DND-41 (cell line): ENCODE data around the gene DCPS.

Experiments used
- ATAC-seq: fragments of 200-7000 bp; cut with Tn5 transposase; 3 replicates; pipeline ENCODE4 v1.9.1; 2021; ENCODE audit warnings: low read depth; ENCODE audit not compliant: insufficient read depth
- DNase-seq: peaks from one replicate; pipeline ENCODE4 v3.0.0-alpha.2; 2020
- H2AFZ ChIP-seq: 2 replicates; pipeline ENCODE4 v1.6.0; 2012; ENCODE audit warnings: low read depth, low read length
- H3K27ac ChIP-seq: 2 replicates; pipeline ENCODE4 v1.5.1; 2012; ENCODE audit warnings: low read length, inconsistent platforms
- H3K27me3 ChIP-seq: fragments of 200-600 bp; sonication (generic); 2 replicates; pipeline ENCODE4 v1.6.0; 2012; ENCODE audit warnings: low read length, mild to moderate bottlenecking, inconsistent platforms; ENCODE audit not compliant: insufficient read depth, poor library complexity
- H3K36me3 ChIP-seq: 2 replicates; pipeline ENCODE4 v1.5.1; 2012; ENCODE audit warnings: low read length, inconsistent platforms; ENCODE audit not compliant: insufficient read depth
- H3K4me1 ChIP-seq: 2 replicates; pipeline ENCODE4 v1.5.1; 2012; ENCODE audit warnings: mild to moderate bottlenecking, low read length; ENCODE audit not compliant: insufficient read depth
- H3K4me2 ChIP-seq: 2 replicates; pipeline ENCODE4 v1.6.0; 2012; ENCODE audit warnings: mild to moderate bottlenecking, moderate library complexity, low read length, inconsistent platforms; ENCODE audit not compliant: insufficient read depth
- H3K4me3 ChIP-seq, 2 experiments: fragments of 200-600 bp in 1 of 2; shearing (Covaris generic) in 1 of 2; 2 replicates each; pipeline ENCODE4 v1.5.1; 2012 to 2016; ENCODE audit warnings: inconsistent platforms in 2 of 2, low read length in 2 of 2, mild to moderate bottlenecking in 2 of 2, low read depth in 1 of 2, moderate library complexity in 1 of 2
- H3K79me2 ChIP-seq: 2 replicates; pipeline ENCODE4 v1.6.0; 2012; ENCODE audit warnings: low read length, inconsistent platforms; ENCODE audit not compliant: insufficient read depth
- H3K9ac ChIP-seq: 2 replicates; pipeline ENCODE4 v1.6.0; 2012; ENCODE audit warnings: low read depth, mild to moderate bottlenecking, inconsistent platforms, low read length, moderate library complexity
- H3K9me3 ChIP-seq: 2 replicates; pipeline ENCODE4 v1.5.1; 2012; ENCODE audit warnings: low read length, moderate library complexity, mild to moderate bottlenecking, inconsistent platforms; ENCODE audit not compliant: insufficient read depth, severe bottlenecking
- H4K20me1 ChIP-seq: 2 replicates; pipeline ENCODE4 v1.6.0; 2012; ENCODE audit warnings: low read length; ENCODE audit not compliant: insufficient read depth
- EZH2 ChIP-seq: IDR thresholded peaks from 3 replicates; pipeline ENCODE4 v1.6.1; 2012; ENCODE audit warnings: borderline replicate concordance, low read depth, mild to moderate bottlenecking, moderate library complexity, low read length, inconsistent platforms; ENCODE audit not compliant: severe bottlenecking
- TF ChIP-seq, protein P1 (sequence below): IDR thresholded peaks from 2 replicates; pipeline ENCODE4 v1.5.1; 2012; ENCODE audit warnings: borderline replicate concordance, low read length, moderate library complexity, mild to moderate bottlenecking; ENCODE audit not compliant: poor library complexity, severe bottlenecking; ENCODE audit errors: extremely low read depth

Gene DCPS

DNA sequence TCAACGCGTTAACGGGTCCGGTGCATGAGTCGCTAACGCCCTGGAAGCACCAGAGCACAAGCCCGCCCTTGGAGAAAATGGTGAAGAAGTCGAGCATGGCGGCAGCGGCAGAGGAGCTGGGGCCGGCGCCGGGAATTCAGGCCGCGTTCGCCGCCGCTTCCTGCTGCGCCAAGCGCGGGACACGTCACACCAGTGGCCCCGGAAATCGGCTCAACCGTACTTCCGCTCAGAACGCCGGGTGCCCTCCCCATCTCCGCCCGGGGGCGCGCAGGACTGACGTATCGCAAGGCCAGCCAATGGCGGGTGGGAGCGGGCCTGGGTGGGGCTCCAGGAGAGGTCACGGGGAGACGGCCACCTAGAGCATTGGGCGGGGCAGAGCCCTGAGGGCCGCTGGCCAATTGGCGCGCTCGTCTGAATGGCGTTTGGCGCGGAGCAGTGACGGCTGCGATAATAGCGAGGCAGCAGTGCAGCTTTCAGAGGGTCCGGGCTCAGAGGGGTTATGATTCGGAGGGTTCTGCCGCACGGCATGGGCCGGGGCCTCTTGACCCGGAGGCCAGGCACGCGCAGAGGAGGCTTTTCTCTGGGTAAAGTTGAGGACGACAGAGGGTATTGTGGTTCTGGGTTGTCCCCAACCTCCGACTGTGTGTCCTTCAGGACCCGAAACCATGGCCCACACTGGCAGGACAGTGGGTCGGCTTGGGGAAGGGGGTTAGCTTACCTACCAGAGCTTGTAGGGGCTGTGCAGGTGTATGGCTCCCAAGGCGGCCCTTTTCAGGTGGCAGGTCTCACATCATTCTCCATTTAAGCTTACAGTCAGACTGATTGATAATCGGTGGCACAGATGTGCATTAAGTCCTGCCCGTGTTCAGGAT, 34.9 kb upstream of the DCPS start, which contains the start of the genes FOXRED1 and SRPRA:
Gene FOXRED1 (plus strand): TSS at position 447 of the 872 bp plus-strand sequence. CDS start 53 bp downstream, at position 500.
Gene SRPRA (minus strand): TSS at position 188 of the 872 bp plus-strand sequence. CDS start 91 bp downstream, at position 97.
- Histone ChIP-seq H4K20me1 (peaks cover 4% of the 10 kb centered on the region; the same call in 1 of the 2 replicates), H2AFZ (peak within 1 kb of the TSS; percentile 92), H3K27ac (peak within 1 kb of the TSS; percentile 94), H3K9me3 (no peaks in the 10 kb centered on the region), H3K79me2 (peaks cover 54% of the 10 kb centered on the region), H3K4me1 (peaks cover 41% of the 10 kb centered on the region), H3K4me2 (peak within 1 kb of the TSS; percentile 92), H3K36me3 (peaks cover 69% of the 10 kb centered on the region), H3K27me3 (no peaks in the 10 kb centered on the region), H3K9ac (peak within 1 kb of the TSS; percentile 90), H3K4me3 (peak within 1 kb of the TSS; percentile 87 to 95)
- DNase-seq (peak; percentile 100), ATAC-seq (peak; percentile 95)
- TF ChIP-seq, protein P1, sequence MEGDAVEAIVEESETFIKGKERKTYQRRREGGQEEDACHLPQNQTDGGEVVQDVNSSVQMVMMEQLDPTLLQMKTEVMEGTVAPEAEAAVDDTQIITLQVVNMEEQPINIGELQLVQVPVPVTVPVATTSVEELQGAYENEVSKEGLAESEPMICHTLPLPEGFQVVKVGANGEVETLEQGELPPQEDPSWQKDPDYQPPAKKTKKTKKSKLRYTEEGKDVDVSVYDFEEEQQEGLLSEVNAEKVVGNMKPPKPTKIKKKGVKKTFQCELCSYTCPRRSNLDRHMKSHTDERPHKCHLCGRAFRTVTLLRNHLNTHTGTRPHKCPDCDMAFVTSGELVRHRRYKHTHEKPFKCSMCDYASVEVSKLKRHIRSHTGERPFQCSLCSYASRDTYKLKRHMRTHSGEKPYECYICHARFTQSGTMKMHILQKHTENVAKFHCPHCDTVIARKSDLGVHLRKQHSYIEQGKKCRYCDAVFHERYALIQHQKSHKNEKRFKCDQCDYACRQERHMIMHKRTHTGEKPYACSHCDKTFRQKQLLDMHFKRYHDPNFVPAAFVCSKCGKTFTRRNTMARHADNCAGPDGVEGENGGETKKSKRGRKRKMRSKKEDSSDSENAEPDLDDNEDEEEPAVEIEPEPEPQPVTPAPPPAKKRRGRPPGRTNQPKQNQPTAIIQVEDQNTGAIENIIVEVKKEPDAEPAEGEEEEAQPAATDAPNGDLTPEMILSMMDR = no peak
- TF ChIP-seq EZH2 = no peak

DNA sequence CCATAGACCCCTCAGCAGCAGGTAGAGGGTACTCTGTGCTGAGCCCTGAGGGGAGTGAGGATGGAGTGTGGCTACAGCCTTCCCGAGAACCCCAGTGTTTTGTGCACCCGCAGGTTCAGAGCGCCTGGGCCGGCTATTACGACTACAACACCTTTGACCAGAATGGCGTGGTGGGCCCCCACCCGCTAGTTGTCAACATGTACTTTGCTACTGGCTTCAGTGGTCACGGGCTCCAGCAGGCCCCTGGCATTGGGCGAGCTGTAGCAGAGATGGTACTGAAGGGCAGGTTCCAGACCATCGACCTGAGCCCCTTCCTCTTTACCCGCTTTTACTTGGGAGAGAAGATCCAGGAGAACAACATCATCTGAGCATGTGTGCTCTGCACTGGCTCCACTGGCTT, 26.5 kb upstream of the DCPS start:
- Histone ChIP-seq H3K4me3 (no peak overlapping the region), H3K9ac (no peak overlapping the region), H3K36me3 (peaks cover 52% of the 10 kb centered on the region), H3K4me1 (peaks cover 7% of the 10 kb centered on the region), H3K27ac (no peak overlapping the region), H3K4me2 (no peak overlapping the region), H2AFZ (no peak overlapping the region), H3K9me3 (no peaks in the 10 kb centered on the region), H3K79me2 (peaks cover 3% of the 10 kb centered on the region; the same call in 1 of the 2 replicates), H3K27me3 (no peaks in the 10 kb centered on the region), H4K20me1 (no peaks in the 10 kb centered on the region)
- TF ChIP-seq, protein P1 = no peak
- no peak for TF ChIP-seq EZH2
- ATAC-seq = no peak
- DNase-seq = no peak

DNA sequence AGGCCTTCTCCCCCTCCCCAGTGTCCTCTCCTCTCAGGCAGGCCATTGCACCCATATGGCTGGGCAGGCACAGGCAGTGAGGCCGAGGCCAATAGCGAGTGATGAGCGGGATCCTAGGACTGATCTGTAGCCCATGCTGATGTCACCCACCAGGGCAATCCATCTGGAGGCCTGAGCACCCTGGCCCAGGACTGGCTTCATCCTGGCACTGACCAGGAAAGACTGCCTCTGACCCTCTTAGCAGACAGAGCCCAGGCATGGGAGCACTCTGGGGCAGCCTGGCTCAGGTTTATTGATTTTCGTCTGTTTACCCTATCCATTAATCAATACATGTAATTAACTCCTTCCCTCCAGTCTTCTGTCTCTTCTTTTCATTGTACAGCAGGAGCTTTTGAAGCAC, 26.1 kb upstream of the DCPS start:
- Histone ChIP-seq H4K20me1 (no peaks in the 10 kb centered on the region), H3K27ac (no peak overlapping the region), H2AFZ (no peak overlapping the region), H3K4me3 (no peak overlapping the region), H3K27me3 (no peaks in the 10 kb centered on the region), H3K9me3 (no peaks in the 10 kb centered on the region), H3K4me2 (no peak overlapping the region), H3K79me2 (peaks cover 3% of the 10 kb centered on the region; the same call in 1 of the 2 replicates), H3K9ac (no peak overlapping the region), H3K4me1 (peaks cover 11% of the 10 kb centered on the region), H3K36me3 (peaks cover 48% of the 10 kb centered on the region)
- DNase-seq (no peak), ATAC-seq (no peak)
- TF ChIP-seq, protein P1 = no peak
- no peak for TF ChIP-seq EZH2
